ENCODE data around the gene VTI1A. TPM values are rescaled to one million over a fixed set of nuclear protein-coding genes. Genes with fewer than 3 reads are reported as not detected.
A peak's percentile ranks its signal among the peaks of the same experiment; 100 is the strongest.
"Not testable (repeated sequence)": the region's sequence is repeated elsewhere in the genome, so short reads cannot be mapped to it uniquely, and the experiment has no call there.

VTI1A gene
- total RNA-seq, 1 experiment from 2014 or later: 44.4 TPM

DNA sequence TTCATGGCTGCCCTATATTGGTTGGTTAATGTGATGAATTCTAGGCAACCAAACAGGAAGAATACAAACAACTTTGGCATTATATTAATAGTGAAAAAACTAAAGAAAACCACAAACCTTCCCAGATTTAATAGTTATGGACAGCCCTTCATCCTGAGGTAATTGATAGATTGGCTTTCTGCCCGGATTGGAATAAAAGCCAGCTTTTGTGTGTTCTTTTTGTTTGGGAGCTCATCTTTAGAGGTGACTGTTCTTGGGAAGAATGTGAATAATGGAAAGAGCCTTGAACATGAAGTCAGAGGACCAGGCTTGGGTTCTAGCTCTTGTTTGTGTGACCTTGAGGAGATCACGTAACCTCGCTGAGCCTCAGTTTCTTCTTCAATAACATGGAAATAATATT, 92.3 kb downstream of the VTI1A start:
- ChIA-PET POLR2A (no interaction called here), CTCF (no interaction called here)
- H3K27me3 Mint-ChIP-seq (ENCODE audit: insufficient read depth, unreplicated experiment): no peaks in the 10 kb centered on the region
- TSS peak; percentile 9 for BruUV-seq (replicated peaks)
- peaks cover 17% of the 10 kb centered on the region for H3K36me3 Mint-ChIP-seq (ENCODE audit: insufficient read depth, unreplicated experiment)
- no peaks in the 10 kb centered on the region for H3K9me3 Mint-ChIP-seq (ENCODE audit: unreplicated experiment)
- DNase-seq (ENCODE audit: unreplicated experiment): no peak
- H3K4me1 Mint-ChIP-seq (ENCODE audit: insufficient read depth, unreplicated experiment): no peaks in the 10 kb centered on the region
- no peak for TF ChIP-seq CTCF (IDR thresholded peaks at IDR 0.05; ENCODE audit: unreplicated experiment)
- intact Hi-C loops (cut with micrococcal nuclease): no loop called here
- no peak overlapping the region for H3K27ac Mint-ChIP-seq (ENCODE audit: low read depth, unreplicated experiment)
- H3K4me3 Mint-ChIP-seq (ENCODE audit: unreplicated experiment): no peak overlapping the region

DNA sequence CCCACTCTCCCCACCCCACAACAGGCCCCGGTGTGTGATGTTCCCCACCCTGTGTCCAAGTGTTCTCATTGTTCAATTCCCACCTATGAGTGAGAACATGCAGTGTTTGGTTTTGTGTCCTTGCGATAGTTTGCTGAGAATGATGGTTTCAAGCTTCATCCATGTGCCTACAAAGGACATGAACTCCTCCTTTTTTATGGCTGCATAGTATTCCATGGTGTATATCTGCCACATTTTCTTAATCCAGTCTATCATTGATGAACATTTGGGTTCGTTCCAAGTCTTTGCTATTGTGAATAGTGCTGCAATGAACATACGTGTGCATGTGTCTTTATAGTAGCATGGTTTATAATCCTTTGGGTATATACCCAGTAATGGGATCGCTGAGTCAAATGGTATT, 95.8 kb downstream of the VTI1A start:
- H3K9me3 Mint-ChIP-seq (ENCODE audit: unreplicated experiment); H3K4me3 Mint-ChIP-seq (ENCODE audit: unreplicated experiment); intact Hi-C loops (cut with micrococcal nuclease); POLR2A ChIA-PET; DNase-seq (ENCODE audit: unreplicated experiment); BruUV-seq (replicated peaks); H3K27ac Mint-ChIP-seq (ENCODE audit: low read depth, unreplicated experiment); H3K27me3 Mint-ChIP-seq (ENCODE audit: insufficient read depth, unreplicated experiment); H3K4me1 Mint-ChIP-seq (ENCODE audit: insufficient read depth, unreplicated experiment): not testable (repeated sequence)
- CTCF ChIA-PET: interaction anchor here (0.6 to 1.0 kb wide), 2 partner anchors 122 to 524 kb away, joined by 3 read pairs; no protein-coding TSS in a partner anchor
- peaks cover 17% of the 10 kb centered on the region for H3K36me3 Mint-ChIP-seq (ENCODE audit: insufficient read depth, unreplicated experiment)

GRCh38 chr10:112546474-112546873, 99.5 kb downstream of the VTI1A start:
- ChIA-PET POLR2A (interaction anchor here (0.6 kb wide), 1 partner anchor 12 kb away, joined by 3 read pairs; no protein-coding TSS in a partner anchor), CTCF (interaction anchor here (2.1 kb wide), 1 partner anchor 839 kb away, joined by 6 read pairs; no protein-coding TSS in a partner anchor)
- BruUV-seq (replicated peaks): no TSS peak
- Mint-ChIP-seq H3K4me1 (ENCODE audit: insufficient read depth, unreplicated experiment) (peaks cover 5% of the 10 kb centered on the region), H3K4me3 (ENCODE audit: unreplicated experiment) (no peak overlapping the region), H3K27ac (ENCODE audit: low read depth, unreplicated experiment) (no peak overlapping the region), H3K36me3 (ENCODE audit: insufficient read depth, unreplicated experiment) (peaks cover 5% of the 10 kb centered on the region), H3K27me3 (ENCODE audit: insufficient read depth, unreplicated experiment) (no peaks in the 10 kb centered on the region), H3K9me3 (ENCODE audit: unreplicated experiment) (no peaks in the 10 kb centered on the region)
- intact Hi-C loops (cut with micrococcal nuclease): no loop called here
- TF ChIP-seq CTCF (IDR thresholded peaks at IDR 0.05; ENCODE audit: unreplicated experiment): no peak
- DNase-seq (ENCODE audit: unreplicated experiment): no peak

DNA sequence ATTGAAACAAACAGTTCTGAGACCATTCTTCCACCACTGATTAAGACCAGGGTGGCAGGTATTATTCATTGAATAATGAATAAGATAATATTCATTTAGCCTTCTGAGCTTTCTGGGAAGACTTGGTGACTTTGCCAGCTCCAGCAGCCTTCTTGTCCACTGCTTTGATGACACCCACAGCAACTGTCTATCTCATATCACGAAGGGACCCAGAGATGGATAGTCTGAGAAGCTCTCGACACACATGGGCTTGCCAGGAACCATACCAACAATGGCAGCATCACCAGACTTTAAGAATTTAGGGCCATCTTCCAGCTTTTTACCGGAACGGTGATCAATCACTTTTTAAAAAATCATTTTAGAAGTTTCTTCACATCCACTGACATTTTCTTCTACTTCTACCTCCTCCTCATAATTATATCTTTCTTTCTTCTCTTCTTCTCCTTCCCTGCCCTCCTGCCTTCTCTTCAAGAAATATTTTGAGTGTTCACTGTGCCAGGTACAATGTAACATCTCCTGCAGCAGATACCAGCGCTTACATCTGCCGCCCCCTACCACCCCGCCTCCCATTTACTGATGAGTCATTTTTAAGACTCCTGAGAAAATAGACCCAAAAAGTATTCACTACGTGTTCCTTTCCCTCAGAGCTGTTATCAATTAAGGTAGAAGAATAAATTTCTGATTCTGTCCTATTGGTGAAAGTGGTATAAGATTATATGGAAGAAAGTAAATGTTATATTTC, 101.7 kb downstream of the VTI1A start:
- Mint-ChIP-seq H3K9me3 (ENCODE audit: unreplicated experiment) (no peaks in the 10 kb centered on the region), H3K27me3 (ENCODE audit: insufficient read depth, unreplicated experiment) (no peaks in the 10 kb centered on the region), H3K36me3 (ENCODE audit: insufficient read depth, unreplicated experiment) (no peaks in the 10 kb centered on the region), H3K4me3 (ENCODE audit: unreplicated experiment) (no peak overlapping the region), H3K4me1 (ENCODE audit: insufficient read depth, unreplicated experiment) (peaks cover 5% of the 10 kb centered on the region), H3K27ac (ENCODE audit: low read depth, unreplicated experiment) (no peak overlapping the region)
- BruUV-seq (replicated peaks): no TSS peak
- intact Hi-C loops (cut with micrococcal nuclease): no loop called here
- no peak for DNase-seq (ENCODE audit: unreplicated experiment)
- POLR2A ChIA-PET: interaction anchor here (0.6 kb wide), 1 partner anchor 668 kb away, joined by 5 read pairs; no protein-coding TSS in a partner anchor
- CTCF ChIA-PET: interaction anchor here (0.6 to 1.2 kb wide), 5 partner anchors 31 to 953 kb away, joined by 3 read pairs; no protein-coding TSS in a partner anchor
- no peak for TF ChIP-seq CTCF (IDR thresholded peaks at IDR 0.05; ENCODE audit: unreplicated experiment)

All from MCF 10A (cell line).